ENCODE data around the gene TBC1D30.

TBC1D30 gene

GRCh38 chr12:64875186-64875585 is 50.7 kb downstream of the TBC1D30 start:
- DNase-seq: no peak

GRCh38 chr12:64876388-64877071 is 52.1 kb downstream of the TBC1D30 start:
- no peak for DNase-seq

- DNase-seq: no peak
Observed at GRCh38 chr12:64877363-64878004, 53.0 kb downstream of the TBC1D30 start.

- DNase-seq: no peak
Observed at GRCh38 chr12:64882687-64883086, 58.2 kb downstream of the TBC1D30 start.

GRCh38 chr12:64883264-64884163 is 59.1 kb downstream of the TBC1D30 start:
- peak in 1 of 2 experiments; percentile 4 for DNase-seq

GRCh38 chr12:64884164-64884542 is 59.7 kb downstream of the TBC1D30 start:
- DNase-seq: no peak

GRCh38 chr12:64884728-64885127 is 60.3 kb downstream of the TBC1D30 start:
- DNase-seq: no peak

- DNase-seq: no peak
Observed at GRCh38 chr12:64889434-64890216, 65.2 kb downstream of the TBC1D30 start.

- DNase-seq: peak; percentile 58 to 82
Observed at GRCh38 chr12:64890873-64891468, 66.5 kb downstream of the TBC1D30 start.

- DNase-seq: no peak
Observed at GRCh38 chr12:64891629-64892028, 67.2 kb downstream of the TBC1D30 start.

- no peak for DNase-seq
Observed at GRCh38 chr12:64892561-64892960, 68.1 kb downstream of the TBC1D30 start.

- no peak for DNase-seq
Observed at GRCh38 chr12:64893961-64894360, 69.5 kb downstream of the TBC1D30 start.

GRCh38 chr12:64894827-64895475 is 70.5 kb downstream of the TBC1D30 start:
- peak in 1 of 2 experiments; percentile 5 for DNase-seq

GRCh38 chr12:64895526-64895925 is 71.1 kb downstream of the TBC1D30 start:
- DNase-seq: no peak

- DNase-seq: no peak
Observed at GRCh38 chr12:64900540-64900939, 76.1 kb downstream of the TBC1D30 start.

- no peak for DNase-seq
Observed at GRCh38 chr12:64903479-64904152, 79.2 kb downstream of the TBC1D30 start.

- DNase-seq: no peak
Observed at GRCh38 chr12:64907097-64907496, 82.7 kb downstream of the TBC1D30 start.

- no peak for DNase-seq
Observed at GRCh38 chr12:64909124-64909523, 84.7 kb downstream of the TBC1D30 start.

GRCh38 chr12:64911081-64911480 is 86.6 kb downstream of the TBC1D30 start:
- DNase-seq: no peak

- no peak for DNase-seq
Observed at GRCh38 chr12:64911912-64912311, 87.5 kb downstream of the TBC1D30 start.

All from NCI-H526 (cell line).